Astrocyte (in vitro differentiated cells and primary cell): Measurements from ENCODE around the gene STPG3.

Experiments
- EZH2 ChIP-seq: IDR thresholded peaks from 2 replicates; pipeline ENCODE4 v1.6.1; 2012; ENCODE audit warnings: mild to moderate bottlenecking, low read length, inconsistent platforms; ENCODE audit not compliant: insufficient read depth
- TF ChIP-seq, protein P1 (sequence below): IDR thresholded peaks from 2 replicates; pipeline ENCODE4 v1.5.1; 2011; ENCODE audit warnings: low read depth, mild to moderate bottlenecking, inconsistent platforms, low read length, moderate library complexity; ENCODE audit not compliant: insufficient read depth

DNA sequence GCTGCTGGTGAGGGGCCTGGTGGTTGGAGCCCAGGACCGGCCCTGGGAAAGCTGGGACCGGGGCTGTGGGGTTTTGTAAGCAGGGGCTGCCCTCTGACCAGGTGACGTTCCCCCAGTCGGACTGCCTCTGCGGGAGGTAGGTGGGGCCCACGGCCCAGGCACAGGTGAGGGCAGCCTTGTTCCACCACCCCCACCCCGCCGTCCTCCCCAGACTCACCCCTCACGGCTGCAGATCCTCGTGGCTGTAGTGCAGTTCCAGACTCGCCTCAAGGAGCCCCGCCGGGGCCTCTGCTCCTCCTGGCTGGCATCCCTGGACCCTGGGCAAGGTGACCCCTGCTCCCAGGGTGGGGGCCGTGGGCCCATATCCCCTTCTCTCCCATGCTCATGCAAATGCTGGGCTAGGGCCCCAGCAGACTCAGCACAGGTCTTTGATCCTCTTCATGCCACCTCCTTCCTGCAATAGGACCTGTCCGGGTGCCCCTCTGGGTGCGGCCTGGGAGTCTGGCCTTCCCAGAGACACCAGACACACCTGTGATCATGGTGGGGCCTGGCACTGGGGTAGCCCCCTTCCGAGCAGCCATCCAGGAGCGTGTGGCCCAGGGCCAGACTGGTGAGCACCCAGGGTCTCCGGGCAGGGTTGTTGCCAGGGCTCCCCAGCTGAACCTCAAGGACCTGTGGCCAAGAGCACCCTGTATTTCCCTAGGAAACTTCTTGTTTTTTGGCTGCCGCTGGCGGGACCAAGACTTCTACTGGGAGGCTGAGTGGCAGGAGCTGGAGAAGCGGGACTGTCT, 35.7 kb upstream of the STPG3 start:
- no peak for TF ChIP-seq EZH2
- TF ChIP-seq, protein P1, sequence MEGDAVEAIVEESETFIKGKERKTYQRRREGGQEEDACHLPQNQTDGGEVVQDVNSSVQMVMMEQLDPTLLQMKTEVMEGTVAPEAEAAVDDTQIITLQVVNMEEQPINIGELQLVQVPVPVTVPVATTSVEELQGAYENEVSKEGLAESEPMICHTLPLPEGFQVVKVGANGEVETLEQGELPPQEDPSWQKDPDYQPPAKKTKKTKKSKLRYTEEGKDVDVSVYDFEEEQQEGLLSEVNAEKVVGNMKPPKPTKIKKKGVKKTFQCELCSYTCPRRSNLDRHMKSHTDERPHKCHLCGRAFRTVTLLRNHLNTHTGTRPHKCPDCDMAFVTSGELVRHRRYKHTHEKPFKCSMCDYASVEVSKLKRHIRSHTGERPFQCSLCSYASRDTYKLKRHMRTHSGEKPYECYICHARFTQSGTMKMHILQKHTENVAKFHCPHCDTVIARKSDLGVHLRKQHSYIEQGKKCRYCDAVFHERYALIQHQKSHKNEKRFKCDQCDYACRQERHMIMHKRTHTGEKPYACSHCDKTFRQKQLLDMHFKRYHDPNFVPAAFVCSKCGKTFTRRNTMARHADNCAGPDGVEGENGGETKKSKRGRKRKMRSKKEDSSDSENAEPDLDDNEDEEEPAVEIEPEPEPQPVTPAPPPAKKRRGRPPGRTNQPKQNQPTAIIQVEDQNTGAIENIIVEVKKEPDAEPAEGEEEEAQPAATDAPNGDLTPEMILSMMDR, result no peak
